Measurements from ENCODE around the gene ZKSCAN4. TPM values are rescaled to one million over a fixed set of nuclear protein-coding genes. Genes with fewer than 3 reads are reported as not detected.

Gene ZKSCAN4
- total and polyA plus RNA-seq, 2 of the 8 experiments (the other 6 are each of a cell fraction or from before 2014, with no cell fraction given), result 2.2 to 6.6 TPM

- H2AFZ ChIP-seq (ENCODE audit: low read length), result no peak overlapping the region
- no peak for FAIRE-seq
- no peak overlapping the region for H2BK20ac ChIP-seq (ENCODE audit: low read length)
- no peak overlapping the region for H2BK120ac ChIP-seq (replicated peaks; ENCODE audit: low read depth, low read length)
- H3K14ac ChIP-seq (ENCODE audit: insufficient read length), result no peak overlapping the region
- peaks cover 4% of the 10 kb centered on the region; the same call in 1 of the 2 replicates for H3K23me2 ChIP-seq (ENCODE audit: low read depth, low read length)
- H3K4me2 ChIP-seq (ENCODE audit: insufficient read depth in 1 of 2, low read depth in 2 of 2, low read length in 2 of 2), result peak overlapping the region; percentile 84 to 86; a peak in 2 of 4 replicates
- WGBS, 2 experiments (ENCODE audit: extremely low coverage in 1 of 2, insufficient coverage in 1 of 2, insufficient read length in 1 of 2, insufficient replicate concordance in 2 of 2, low coverage in 1 of 2, low lambda C conversion rate in 2 of 2, missing lambda C conversion rate in 1 of 2), result 93% methylated on average over 2 of the region's 2 CpGs; no CpG with 5 or more reads in 1 of the 2 experiments
- H4K8ac ChIP-seq (ENCODE audit: extremely low read depth, insufficient read depth, low read length), result no peak overlapping the region
- no peak overlapping the region for H2BK12ac ChIP-seq (ENCODE audit: low read depth, low read length)
- H2BK5ac ChIP-seq (ENCODE audit: low read depth, low read length), result no peak overlapping the region
- H3K79me2 ChIP-seq (ENCODE audit: control insufficient read depth in 1 of 2, insufficient read depth in 2 of 2, low read length in 2 of 2), result peaks cover 0 to 20% of the 10 kb centered on the region in 2 experiments; a peak in 2 of 4 replicates
- no peak overlapping the region for H3K23ac ChIP-seq (ENCODE audit: insufficient read length)
- no peaks in the 10 kb centered on the region for H3K9me3 ChIP-seq (ENCODE audit: insufficient read depth in 2 of 2, low read depth in 1 of 2, low read length in 1 of 2)
- H3K56ac ChIP-seq (replicated peaks; ENCODE audit: insufficient read length, low read depth, low read length), result no peak overlapping the region
- H3K9ac ChIP-seq (replicated peaks in 1 of 4; ENCODE audit: extremely low read depth in 1 of 4, low read depth in 3 of 4, low read length in 3 of 4), result no peak overlapping the region
- H3K4me1 ChIP-seq (replicated peaks in 1 of 4; ENCODE audit: control insufficient read depth in 3 of 4, insufficient read depth in 4 of 4, low read length in 3 of 4), result no peaks in the 10 kb centered on the region
- no peak overlapping the region for H4K5ac ChIP-seq (ENCODE audit: insufficient read length, low read depth, low read length)
- DNase-seq (ENCODE audit: low read depth in 1 of 2, low spot score in 2 of 2), result no peak
- peak overlapping the region in 1 of 4 experiments; percentile 99; a peak in 5 of 8 replicates for H3K4me3 ChIP-seq (ENCODE audit: extremely low read depth in 1 of 4, insufficient read depth in 2 of 4, low read depth in 3 of 4, low read length in 4 of 4)
- no peak overlapping the region for H4K91ac ChIP-seq (replicated peaks; ENCODE audit: insufficient read length, low read length)
- H3K36me3 ChIP-seq (ENCODE audit: control insufficient read depth in 2 of 4, insufficient read depth in 4 of 4, low read length in 3 of 4), result peaks cover 14 to 38% (median 29%) of the 10 kb centered on the region in 4 experiments
- no peak overlapping the region for H2AK5ac ChIP-seq (ENCODE audit: low read depth, low read length)
- no peak overlapping the region for H2BK15ac ChIP-seq (ENCODE audit: low read length)
- H3K79me1 ChIP-seq (ENCODE audit: low read depth, low read length), result no peaks in the 10 kb centered on the region
- H3K27me3 ChIP-seq (replicated peaks in 1 of 4; ENCODE audit: control insufficient read depth in 3 of 4, extremely low read depth in 1 of 4, insufficient read depth in 3 of 4, low read length in 3 of 4), result peaks cover 5 to 26% (median 12%) of the 10 kb centered on the region in 4 experiments; a peak in 6 of 7 replicates
- H3K4ac ChIP-seq (replicated peaks; ENCODE audit: insufficient read length, low read depth, low read length), result no peak overlapping the region
- H3K27ac ChIP-seq (ENCODE audit: low read depth, low read length), result no peak overlapping the region
- CTCF ChIA-PET (ENCODE audit: partially characterized antibody), result interaction anchor here (1.4 kb wide), 1 partner anchor 129 kb away, joined by 4 read pairs; no protein-coding TSS in a partner anchor
- TF ChIP-seq EZH2 (IDR thresholded peaks at IDR 0.05; ENCODE audit: low read depth, low read length, severe bottlenecking) (no peak), CBX5 (IDR thresholded peaks at IDR 0.05; ENCODE audit: low read depth, low read length) (no peak), MAFK (IDR thresholded peaks at IDR 0.05; ENCODE audit: low read depth, low read length) (no peak), POU5F1 (IDR thresholded peaks at IDR 0.05; ENCODE audit: low read depth, low read length) (no peak), CHD1 (IDR thresholded peaks at IDR 0.05; ENCODE audit: low read depth, low read length) (no peak), PHF8 (conservative IDR thresholded peaks at IDR 0.05; ENCODE audit: low read depth, low read length) (no peak), CREB1 (IDR thresholded peaks at IDR 0.05) (no peak), SP4 (IDR thresholded peaks at IDR 0.05; ENCODE audit: low read length) (no peak), SIRT6 (IDR thresholded peaks at IDR 0.05; ENCODE audit: low read length) (no peak)
- H4K20me1 ChIP-seq (replicated peaks in 1 of 2; ENCODE audit: control insufficient read depth in 1 of 2, insufficient read depth in 2 of 2, low read length in 2 of 2), result peaks cover 0 to 3% of the 10 kb centered on the region in 2 experiments
- POLR2A ChIA-PET (ENCODE audit: partially characterized antibody), result interaction anchor here (2.4 kb wide), 1 partner anchor 85 kb away, joined by 9 read pairs; the partner anchor contains the start of gene ZKSCAN8
- H3K18ac ChIP-seq (ENCODE audit: extremely low read depth, low read length), result no peak overlapping the region
These were observed 25.6 kb downstream of the ZKSCAN4 start for GRCh38 chr6:28226460-28226859.
